Endothelial cell (in vitro differentiated cells): ENCODE results near the gene ARPC2. TPM values are rescaled to one million over a fixed set of nuclear protein-coding genes. Genes with fewer than 3 reads are reported as not detected.
A peak's percentile ranks its signal among the peaks of the same experiment; 100 is the strongest.

ENCODE experiments used
- DNase-seq: peaks from one replicate; pipeline ENCODE4 v3.0.0; 2021; ENCODE audit warnings: low spot score
- H3K27ac Mint-ChIP-seq: one replicate; pipeline ENCODE4 v1.8.0; 2021; ENCODE audit warnings: mixed read lengths, inconsistent platforms; ENCODE audit not compliant: unreplicated experiment
- H3K27me3 Mint-ChIP-seq: one replicate; pipeline ENCODE4 v1.8.0; 2021; ENCODE audit warnings: mild to moderate bottlenecking, moderate library complexity, mixed read lengths, inconsistent platforms; ENCODE audit not compliant: unreplicated experiment
- H3K36me3 Mint-ChIP-seq: one replicate; pipeline ENCODE4 v1.8.0; 2021; ENCODE audit warnings: mild to moderate bottlenecking, low read depth, mixed read lengths, inconsistent platforms; ENCODE audit not compliant: unreplicated experiment
- H3K4me1 Mint-ChIP-seq: one replicate; pipeline ENCODE4 v1.8.0; 2021; ENCODE audit warnings: mild to moderate bottlenecking, mixed read lengths, inconsistent platforms; ENCODE audit not compliant: unreplicated experiment
- H3K4me3 Mint-ChIP-seq: one replicate; pipeline ENCODE4 v1.8.0; 2021; ENCODE audit warnings: mild to moderate bottlenecking, mixed read lengths, inconsistent platforms; ENCODE audit not compliant: unreplicated experiment
- H3K9me3 Mint-ChIP-seq: one replicate; pipeline ENCODE4 v1.8.0; 2021; ENCODE audit warnings: mixed read lengths, inconsistent platforms; ENCODE audit not compliant: unreplicated experiment
- CTCF ChIP-seq: fragments of 200-600 bp; sonication (generic); IDR thresholded peaks from one replicate; pipeline ENCODE4 v1.5.0; 2021; ENCODE audit warnings: antibody characterized with exemption; ENCODE audit not compliant: unreplicated experiment
- microRNA-seq: library from miRNA; unstranded; fragments of <30 nt; microRNA quantifications from one replicate; pipeline ENCODE4, GENCODE V29; 2020; ENCODE audit not compliant: unreplicated experiment
- total RNA-seq: library from RNA; stranded (reverse); fragmentation: NEBNext Ultra II Directional; extraction: Animal tissue kit (Norgen Biotek cat#: 25700); gene quantifications from one replicate; pipeline ENCODE4 v1.2.1, GENCODE V29; 2021; ENCODE audit not compliant: unreplicated experiment

The ARPC2 gene
- total RNA-seq, 1 donor from 2014 or later = 468 TPM

DNA sequence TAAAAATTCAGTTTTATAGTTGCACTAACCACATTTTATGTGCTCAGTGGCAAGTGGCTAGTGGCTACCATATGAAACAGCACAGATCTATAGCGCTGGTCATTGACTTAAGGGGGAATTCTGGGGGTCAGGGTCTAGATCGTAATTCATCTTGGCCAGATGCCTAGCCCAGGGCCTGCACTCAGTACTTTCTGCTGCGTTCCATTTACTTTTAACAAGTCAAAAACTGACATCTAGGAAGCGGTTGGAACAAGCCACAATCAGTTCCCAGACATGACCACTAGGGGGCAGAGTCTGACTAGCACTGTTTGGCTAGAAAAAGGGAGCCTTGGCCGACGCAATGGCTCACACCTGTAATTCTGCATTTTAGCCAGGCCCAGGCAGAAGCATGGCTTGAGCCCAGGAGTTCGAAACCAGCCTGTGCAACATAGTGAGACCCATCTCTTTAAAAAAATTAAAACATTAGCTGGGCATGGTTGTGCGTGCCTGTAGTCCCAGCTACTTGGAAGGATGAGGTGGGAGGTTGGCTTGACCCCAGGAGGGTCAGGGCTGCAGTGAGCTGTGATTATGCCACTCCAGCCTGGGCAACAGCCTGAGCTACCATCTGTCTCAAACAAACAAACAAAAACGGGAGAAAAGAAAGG, 84.3 kb downstream of the ARPC2 start:
- peak; percentile 91 for DNase-seq
- H3K27ac Mint-ChIP-seq = no peak overlapping the region
- peak; percentile 99 for TF ChIP-seq CTCF

More for the DNA sequence above, 84.3 kb downstream of the ARPC2 start:
- H3K9me3 Mint-ChIP-seq = no peaks in the 10 kb centered on the region
- no peaks in the 10 kb centered on the region for H3K36me3 Mint-ChIP-seq
- no peaks in the 10 kb centered on the region for H3K4me1 Mint-ChIP-seq
- no peak overlapping the region for H3K4me3 Mint-ChIP-seq
- H3K27me3 Mint-ChIP-seq = peaks cover 11% of the 10 kb centered on the region

Small RNA genes within 50 kb of the gene (microRNA-seq; reads per million reads assigned to microRNA genes)
- 2.1 reads per million, percentile 30 among the genes with 10 or more reads in this experiment for gene MIR6513

Other genes with a start within 250 kb of the ARPC2 start
- gene TNS1, start 214.2 kb upstream of the ARPC2 start, total RNA-seq = 11.6 TPM
- not detected for gene RUFY4, start 147.9 kb upstream of the ARPC2 start, total RNA-seq
- gene CXCR2, start 91.2 kb upstream of the ARPC2 start, total RNA-seq = 0.49 TPM
- not detected for gene CXCR1, start 50.2 kb upstream of the ARPC2 start, total RNA-seq
- 0.77 TPM for gene GPBAR1, start 43.8 kb downstream of the ARPC2 start, total RNA-seq
- 67.6 TPM for gene AAMP, start 52.9 kb downstream of the ARPC2 start, total RNA-seq
- gene PNKD, start 53.3 kb downstream of the ARPC2 start, total RNA-seq = 31.7 TPM
- 78.5 TPM for gene TMBIM1, start 75.3 kb downstream of the ARPC2 start, total RNA-seq
- not detected for gene CATIP, start 139.7 kb downstream of the ARPC2 start, total RNA-seq
- not detected for gene SLC11A1, start 165.1 kb downstream of the ARPC2 start, total RNA-seq
- 106 TPM for gene CTDSP1, start 182.7 kb downstream of the ARPC2 start, total RNA-seq
- gene VIL1, start 201.9 kb downstream of the ARPC2 start, total RNA-seq = 0.44 TPM